ENCODE data around the gene LMLN. TPM values are rescaled to one million over a fixed set of nuclear protein-coding genes. Genes with fewer than 3 reads are reported as not detected.

LMLN gene
- total RNA-seq, 2 donors from 2014 or later: 1.6 to 4.4 TPM

GRCh38 chr3:198092276-198092675 lies 132.3 kb downstream of the LMLN start:
- H3K27ac ChIP-seq: no peak overlapping the region
- intact Hi-C loops (cut with DNase I): no loop called here
- no peak for DNase-seq
- 51 to 54% methylated on average over 3 of the region's 3 CpGs for WGBS, 2 donors
- H3K4me1 ChIP-seq: no peaks in the 10 kb centered on the region
- H3K27me3 ChIP-seq: peaks cover 0 to 7% of the 10 kb centered on the region in 2 donors
- no peak overlapping the region for H3K4me3 ChIP-seq
- TF ChIP-seq CTCF (IDR thresholded peaks at IDR 0.05) (no peak), POLR2A (IDR thresholded peaks at IDR 0.05) (no peak)
- H3K9me3 ChIP-seq: no peaks in the 10 kb centered on the region
- H3K36me3 ChIP-seq (replicated peaks in 1 of 2; ENCODE audit: insufficient read depth in 1 of 2, low read depth in 2 of 2): no peaks in the 10 kb centered on the region
- no peak for ATAC-seq

- no peak for DNase-seq
- Histone ChIP-seq H3K4me3 (no peak overlapping the region), H3K4me1 (no peaks in the 10 kb centered on the region), H3K27me3 (peaks cover 0 to 6% of the 10 kb centered on the region in 2 donors), H3K27ac (no peak overlapping the region), H3K9me3 (no peaks in the 10 kb centered on the region), H3K36me3 (replicated peaks in 1 of 2; ENCODE audit: insufficient read depth in 1 of 2, low read depth in 2 of 2) (no peaks in the 10 kb centered on the region)
- intact Hi-C loops (cut with DNase I): no loop called here
- ATAC-seq: no peak
- TF ChIP-seq CTCF (IDR thresholded peaks at IDR 0.05) (no peak), POLR2A (IDR thresholded peaks at IDR 0.05) (no peak)
- 56 to 65% methylated on average over 4 of the region's 4 CpGs for WGBS, 2 donors
Measured at GRCh38 chr3:198093112-198093679, 133.2 kb downstream of the LMLN start.

Small RNA genes within 50 kb of the gene (small RNA-seq; reads per million reads assigned to genes)
- gene RNU6-621P (not detected), gene RNU6-821P (not detected)

Other genes starting within 250 kb of the LMLN start
- gene RUBCN, start 223.3 kb upstream of the LMLN start, total RNA-seq: 10 to 100 TPM; 23.1 to 33.0 TPM
- gene FYTTD1, start 210.3 kb upstream of the LMLN start, total RNA-seq: 10 to 100 TPM; 13.8 to 16.3 TPM
- gene LRCH3, start 169.0 kb upstream of the LMLN start, total RNA-seq: 10 to 100 TPM; 26.7 to 29.0 TPM
- 100 to 1,000 TPM; 156 to 462 TPM for gene RPL35A, start 10.0 kb upstream of the LMLN start, total RNA-seq

All from body of pancreas (tissue), 4 donors.